Gastrocnemius medialis (tissue), 4 donors: Measurements from ENCODE around the gene LIME1. TPM values are rescaled to one million over a fixed set of nuclear protein-coding genes. Genes with fewer than 3 reads are reported as not detected.

Experiments used
- ATAC-seq, 2 donors: fragments of 150-250 bp; one replicate each; pipeline ENCODE4 v1.9.1; 2016
- DNase-seq, 2 donors: peaks; one replicate each; pipeline ENCODE4 v3.0.0-alpha.2; 2019
- H3K27ac ChIP-seq, 4 donors: fragments of 200-600 bp; sonication (generic); 1 replicate in 1 of 4; 2 replicates in 3 of 4; pipeline ENCODE4 v1.5.1; 2016 to 2018; ENCODE audit warnings: mild to moderate bottlenecking in 2 of 4, moderate library complexity in 1 of 4
- H3K27me3 ChIP-seq, 3 donors: fragments of 200-600 bp; sonication (generic) in 2 of 3; 1 replicate in 1 of 3; 2 replicates in 2 of 3; pipeline versions ENCODE4 v1.5.1 to v1.6.0; 2016 to 2019; ENCODE audit warnings: mild to moderate bottlenecking in 1 of 3, moderate library complexity in 1 of 3
- H3K36me3 ChIP-seq, 2 donors: fragments of 200-600 bp; sonication (generic) in 1 of 2; one replicate each; pipeline ENCODE4 v1.5.1; 2017 to 2018
- H3K4me1 ChIP-seq, 2 donors: fragments of 200-600 bp; sonication (generic) in 1 of 2; one replicate each; pipeline ENCODE4 v1.5.1; 2016 to 2017; ENCODE audit warnings: mild to moderate bottlenecking in 2 of 2
- H3K4me3 ChIP-seq, 4 donors: fragments of 200-600 bp; sonication (generic) in 3 of 4; 1 replicate in 1 of 4; 2 replicates in 3 of 4; pipeline ENCODE4 v1.5.1; 2016 to 2019; ENCODE audit warnings: mild to moderate bottlenecking in 2 of 4
- H3K9me3 ChIP-seq, 3 donors: fragments of 200-600 bp; sonication (generic) in 2 of 3; 1 replicate in 1 of 3; 2 replicates in 2 of 3; pipeline ENCODE4 v1.5.1; 2016 to 2019
- POLR2A ChIP-seq, 2 donors: fragments of 450-650 bp; IDR thresholded peaks; one replicate each; pipeline ENCODE4 v1.6.1; 2017; ENCODE audit warnings: antibody characterized with exemption in 2 of 2, mild to moderate bottlenecking in 2 of 2, moderate library complexity in 2 of 2
- in situ Hi-C, 4 donors: fragments of 200-750 bp; cut with MboI; loops; one replicate each; pipeline versions ENCODE4 v1.15.0 to v1.8.0; 2017; ENCODE audit warnings: low sequenced_read_pairs in 4 of 4
- intact Hi-C: fragments of 100-400 bp; cut with DNase I; formaldehyde crosslinking; loops from one replicate; pipeline ENCODE4 v1.15.1; 2023; ENCODE audit warnings: low total_unique reads
- total RNA-seq, 4 donors: library from RNA; depleted of rRNA; stranded (reverse); fragments of >200 nt; gene quantifications; one replicate each; pipeline versions ENCODE4 v1.1.0 to v1.2.3, GENCODE V29; 2016
- TF ChIP-seq, protein P1 (sequence below), 5 experiments: fragments of 450-650 bp in 3 of 5; fragments of 200-600 bp in 2 of 5; sonication (generic) in 2 of 5; IDR thresholded peaks in 4 of 5; conservative IDR thresholded peaks in 1 of 5; 1 replicate in 4 of 5; 2 replicates in 1 of 5; pipeline ENCODE4 v1.5.1; 2016 to 2019; ENCODE audit warnings: antibody characterized with exemption in 5 of 5, mild to moderate bottlenecking in 3 of 5, moderate library complexity in 3 of 5

The LIME1 gene, protein sequence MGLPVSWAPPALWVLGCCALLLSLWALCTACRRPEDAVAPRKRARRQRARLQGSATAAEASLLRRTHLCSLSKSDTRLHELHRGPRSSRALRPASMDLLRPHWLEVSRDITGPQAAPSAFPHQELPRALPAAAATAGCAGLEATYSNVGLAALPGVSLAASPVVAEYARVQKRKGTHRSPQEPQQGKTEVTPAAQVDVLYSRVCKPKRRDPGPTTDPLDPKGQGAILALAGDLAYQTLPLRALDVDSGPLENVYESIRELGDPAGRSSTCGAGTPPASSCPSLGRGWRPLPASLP
- total RNA-seq = 1 to 10 TPM; 2.0 to 6.3 (median 4.1) TPM

DNA sequence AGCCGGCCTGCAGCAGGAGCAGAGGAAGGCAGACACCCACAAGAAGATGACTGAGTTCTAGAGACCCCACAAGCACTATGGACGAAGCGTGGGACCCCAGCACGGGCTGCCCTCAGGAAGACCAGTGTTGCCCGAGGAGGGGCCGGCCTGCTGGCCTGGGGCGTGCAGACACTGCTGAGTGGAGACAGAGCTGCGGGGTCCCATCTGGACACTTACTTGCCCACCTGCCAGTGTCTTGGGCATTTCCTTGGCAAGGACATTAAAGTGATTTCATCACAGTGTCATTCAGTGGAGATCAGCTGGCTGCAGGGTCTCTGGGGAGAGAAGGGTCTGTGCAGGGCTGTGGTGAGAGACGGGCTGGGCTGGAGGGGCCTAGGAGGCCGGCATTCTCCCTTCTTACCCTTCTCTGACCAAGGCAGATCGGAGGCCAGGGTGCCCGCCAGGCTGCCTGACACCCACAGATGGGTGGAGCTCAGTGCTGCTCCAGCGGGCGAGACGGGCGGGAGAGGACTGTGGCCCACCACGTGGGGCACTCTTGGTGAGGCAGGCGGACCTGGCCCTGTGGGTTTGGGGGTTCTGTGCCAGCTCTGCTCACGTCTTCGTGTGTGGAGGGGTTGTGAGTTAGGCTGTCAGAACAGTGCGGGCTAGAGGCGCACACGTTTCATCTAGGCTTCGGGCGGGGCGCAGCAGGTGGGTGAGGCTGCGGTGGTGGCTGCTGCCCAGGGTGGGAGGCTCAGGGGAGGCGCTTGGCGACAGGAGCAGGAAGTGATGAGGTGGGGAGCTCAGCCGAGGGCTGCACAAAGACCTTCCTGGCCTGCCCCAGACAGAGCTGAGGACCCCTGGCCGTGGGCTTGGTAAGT is at the start of gene LIME1:
TSS of gene LIME1 (plus strand) at position 806 of the 860 bp plus-strand sequence. CDS start 886 bp downstream, outside the sequence.
- intact Hi-C loops (loop anchor here (5.0 kb wide), 1 partner anchor 94 kb away; no protein-coding TSS in a partner anchor), in situ Hi-C loops (no loop called here)
- H3K36me3 ChIP-seq = peaks cover 0 to 35% of the 10 kb centered on the region in 2 donors
- no peaks in the 10 kb centered on the region for H3K27me3 ChIP-seq
- ATAC-seq (no peak), DNase-seq (no peak)
- H3K4me1 ChIP-seq = peaks cover 11 to 24% of the 10 kb centered on the region in 2 donors
- H3K4me3 ChIP-seq = no peak within 1 kb of the TSS
- no peaks in the 10 kb centered on the region for H3K9me3 ChIP-seq
- TF ChIP-seq POLR2A (IDR thresholded peaks at IDR 0.05) = no peak
- TF ChIP-seq, protein P1, sequence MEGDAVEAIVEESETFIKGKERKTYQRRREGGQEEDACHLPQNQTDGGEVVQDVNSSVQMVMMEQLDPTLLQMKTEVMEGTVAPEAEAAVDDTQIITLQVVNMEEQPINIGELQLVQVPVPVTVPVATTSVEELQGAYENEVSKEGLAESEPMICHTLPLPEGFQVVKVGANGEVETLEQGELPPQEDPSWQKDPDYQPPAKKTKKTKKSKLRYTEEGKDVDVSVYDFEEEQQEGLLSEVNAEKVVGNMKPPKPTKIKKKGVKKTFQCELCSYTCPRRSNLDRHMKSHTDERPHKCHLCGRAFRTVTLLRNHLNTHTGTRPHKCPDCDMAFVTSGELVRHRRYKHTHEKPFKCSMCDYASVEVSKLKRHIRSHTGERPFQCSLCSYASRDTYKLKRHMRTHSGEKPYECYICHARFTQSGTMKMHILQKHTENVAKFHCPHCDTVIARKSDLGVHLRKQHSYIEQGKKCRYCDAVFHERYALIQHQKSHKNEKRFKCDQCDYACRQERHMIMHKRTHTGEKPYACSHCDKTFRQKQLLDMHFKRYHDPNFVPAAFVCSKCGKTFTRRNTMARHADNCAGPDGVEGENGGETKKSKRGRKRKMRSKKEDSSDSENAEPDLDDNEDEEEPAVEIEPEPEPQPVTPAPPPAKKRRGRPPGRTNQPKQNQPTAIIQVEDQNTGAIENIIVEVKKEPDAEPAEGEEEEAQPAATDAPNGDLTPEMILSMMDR (IDR thresholded peaks at IDR 0.05 in 4 of 5, conservative IDR thresholded peaks at IDR 0.05 in 1 of 5) = no peak
- H3K27ac ChIP-seq = no peak within 1 kb of the TSS

DNA sequence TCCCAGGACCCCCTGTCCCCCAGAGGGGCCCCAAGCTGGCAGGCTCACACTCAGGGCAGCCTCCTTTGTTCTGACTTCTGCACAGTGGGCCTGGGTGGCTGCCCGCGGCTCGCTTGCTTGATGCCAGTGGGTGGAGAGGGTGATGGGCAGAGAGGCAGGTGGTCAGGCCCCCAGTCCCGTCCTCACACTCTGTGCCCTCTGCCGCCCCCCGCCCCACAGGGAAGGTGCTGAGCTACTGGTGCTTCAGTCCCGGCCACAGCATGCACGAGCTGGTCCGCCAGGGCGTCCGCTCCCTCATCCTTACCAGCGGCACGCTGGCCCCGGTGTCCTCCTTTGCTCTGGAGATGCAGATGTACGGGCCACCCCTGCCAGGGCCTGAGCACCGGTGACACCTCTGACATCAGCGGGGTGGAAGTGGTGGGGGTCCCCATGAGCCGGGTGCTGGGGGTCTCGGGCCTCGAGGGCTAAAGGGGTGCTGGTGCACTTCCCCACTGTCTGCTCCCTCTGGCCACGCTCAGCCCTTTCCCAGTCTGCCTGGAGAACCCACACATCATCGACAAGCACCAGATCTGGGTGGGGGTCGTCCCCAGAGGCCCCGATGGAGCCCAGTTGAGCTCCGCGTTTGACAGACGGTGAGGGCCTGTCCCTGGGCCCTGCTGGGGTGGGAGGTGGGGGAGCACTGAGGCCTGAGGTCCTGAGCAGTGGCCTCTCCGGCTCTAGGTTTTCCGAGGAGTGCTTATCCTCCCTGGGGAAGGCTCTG is 48.9 kb upstream of the LIME1 start:
- Histone ChIP-seq H3K27ac (peak overlapping the region; percentile 78 to 83 (median 82)), H3K9me3 (no peaks in the 10 kb centered on the region), H3K27me3 (no peaks in the 10 kb centered on the region), H3K4me1 (peaks cover 14 to 22% of the 10 kb centered on the region in 2 donors), H3K4me3 (no peak overlapping the region), H3K36me3 (no peaks in the 10 kb centered on the region)
- intact Hi-C loops = no loop called here
- DNase-seq (no peak), ATAC-seq (no peak)
- no peak for TF ChIP-seq POLR2A (IDR thresholded peaks at IDR 0.05)
- TF ChIP-seq, protein P1 (IDR thresholded peaks at IDR 0.05 in 4 of 5, conservative IDR thresholded peaks at IDR 0.05 in 1 of 5) = no peak
- in situ Hi-C loops = no loop called here

DNA sequence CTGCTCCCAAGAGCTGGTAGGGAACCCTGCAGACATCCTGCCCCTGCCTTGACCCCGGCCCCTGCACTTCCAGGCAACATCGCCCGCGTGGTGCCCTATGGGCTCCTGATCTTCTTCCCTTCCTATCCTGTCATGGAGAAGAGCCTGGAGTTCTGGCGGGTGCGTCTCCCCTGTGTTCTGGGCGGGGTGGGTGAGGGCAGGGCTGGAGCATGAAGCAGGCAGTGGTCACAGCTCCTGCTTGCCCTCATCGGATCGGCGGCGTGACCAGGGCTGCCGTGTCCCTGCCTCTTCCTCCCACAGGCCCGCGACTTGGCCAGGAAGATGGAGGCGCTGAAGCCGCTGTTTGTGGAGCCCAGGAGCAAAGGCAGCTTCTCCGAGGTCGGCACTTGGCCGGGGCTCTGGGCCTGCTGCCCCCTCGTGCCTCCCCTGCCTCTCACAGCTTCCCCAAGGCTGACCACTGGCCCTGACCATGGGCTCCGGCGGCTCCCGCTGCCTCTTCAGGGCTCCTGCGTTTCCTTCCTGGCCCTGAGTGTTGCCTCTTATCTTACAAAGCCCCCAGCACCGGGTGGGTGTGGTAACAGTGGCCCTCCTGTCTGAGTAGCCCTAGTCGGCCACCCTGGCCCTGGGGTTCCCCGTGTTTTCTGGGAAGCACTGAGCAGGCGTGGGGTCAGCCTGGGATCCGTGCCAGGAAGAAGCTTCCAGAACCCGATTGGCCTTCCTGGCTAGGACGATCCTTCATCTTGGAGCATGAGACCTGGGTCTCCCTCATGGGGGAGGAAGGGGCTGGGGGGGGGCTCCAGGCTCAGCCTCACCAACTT is 48.0 kb upstream of the LIME1 start:
- no peaks in the 10 kb centered on the region for H3K27me3 ChIP-seq
- no peak overlapping the region for H3K4me3 ChIP-seq
- TF ChIP-seq, protein P1 (IDR thresholded peaks at IDR 0.05 in 4 of 5, conservative IDR thresholded peaks at IDR 0.05 in 1 of 5) = no peak
- no peak for TF ChIP-seq POLR2A (IDR thresholded peaks at IDR 0.05)
- DNase-seq (no peak), ATAC-seq (no peak)
- peak overlapping the region; percentile 78 to 83 (median 82) for H3K27ac ChIP-seq
- intact Hi-C loops (no loop called here), in situ Hi-C loops (no loop called here)
- H3K4me1 ChIP-seq = peaks cover 14 to 19% of the 10 kb centered on the region in 2 donors
- H3K36me3 ChIP-seq = no peaks in the 10 kb centered on the region
- no peaks in the 10 kb centered on the region for H3K9me3 ChIP-seq
